ENCODE measurements around the gene PDE2A.

- TF ChIP-seq CTCF (IDR thresholded peaks at IDR 0.05; ENCODE audit: low read depth, low read length) (no peak), EZH2phosphoT487 (IDR thresholded peaks at IDR 0.05; ENCODE audit: low read depth) (no peak)
Measured at GRCh38 chr11:72653649-72654048, 20.6 kb downstream of the PDE2A start.
